TTC549 (cell line): Measurements from ENCODE around the gene OR8H1.

Experiments used
- FAIRE-seq: peaks from 2 replicates; lab custom pipeline; 2012; peaks lifted over from hg19 to GRCh38; lab: Jason Lieb, UNC

OR8H1 gene, protein sequence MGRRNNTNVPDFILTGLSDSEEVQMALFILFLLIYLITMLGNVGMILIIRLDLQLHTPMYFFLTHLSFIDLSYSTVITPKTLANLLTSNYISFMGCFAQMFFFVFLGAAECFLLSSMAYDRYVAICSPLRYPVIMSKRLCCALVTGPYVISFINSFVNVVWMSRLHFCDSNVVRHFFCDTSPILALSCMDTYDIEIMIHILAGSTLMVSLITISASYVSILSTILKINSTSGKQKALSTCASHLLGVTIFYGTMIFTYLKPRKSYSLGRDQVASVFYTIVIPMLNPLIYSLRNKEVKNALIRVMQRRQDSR

DNA sequence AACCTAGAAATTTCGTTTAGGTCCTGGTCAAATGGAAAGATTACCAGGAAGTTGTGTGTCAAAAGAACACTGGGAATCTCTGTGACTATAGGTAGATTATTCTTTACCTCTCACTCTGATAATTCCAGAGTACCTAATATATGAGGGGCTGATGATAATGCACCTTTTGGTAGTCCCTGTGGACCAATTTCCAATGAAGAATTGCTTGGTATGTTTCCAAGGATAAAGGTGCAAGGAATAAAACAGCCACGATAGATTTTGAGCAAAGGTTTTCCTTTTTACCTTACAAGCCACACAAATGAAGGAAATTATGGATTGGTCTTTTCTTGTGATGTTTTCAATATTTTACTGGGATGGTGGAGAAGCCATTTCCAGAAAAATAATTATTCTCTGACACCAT, at the start of gene OR8H1:
OR8H1 (minus strand) TSS at position 101 of the 400 bp plus-strand sequence. CDS start 1,192 bp downstream, outside the sequence.
- FAIRE-seq: no peak

DNA sequence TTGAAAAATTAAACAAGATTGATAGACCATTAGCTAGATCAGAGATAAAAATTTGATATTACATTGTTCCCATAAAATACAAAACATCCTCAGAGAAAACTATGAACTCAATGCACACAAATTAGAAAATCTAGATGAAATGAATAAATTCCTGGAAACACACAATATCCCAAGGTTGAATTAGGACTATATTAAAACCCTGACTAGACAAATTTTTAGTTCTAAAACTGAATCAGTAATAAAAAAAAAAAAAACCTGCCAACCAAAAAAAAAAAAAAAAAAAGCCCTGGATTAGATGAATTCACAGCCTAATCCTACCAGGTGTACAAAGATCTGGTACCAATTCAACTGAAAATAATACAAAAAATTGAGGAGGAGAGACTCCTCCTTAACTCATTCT, 48.2 kb upstream of the OR8H1 start:
- no peak for FAIRE-seq

DNA sequence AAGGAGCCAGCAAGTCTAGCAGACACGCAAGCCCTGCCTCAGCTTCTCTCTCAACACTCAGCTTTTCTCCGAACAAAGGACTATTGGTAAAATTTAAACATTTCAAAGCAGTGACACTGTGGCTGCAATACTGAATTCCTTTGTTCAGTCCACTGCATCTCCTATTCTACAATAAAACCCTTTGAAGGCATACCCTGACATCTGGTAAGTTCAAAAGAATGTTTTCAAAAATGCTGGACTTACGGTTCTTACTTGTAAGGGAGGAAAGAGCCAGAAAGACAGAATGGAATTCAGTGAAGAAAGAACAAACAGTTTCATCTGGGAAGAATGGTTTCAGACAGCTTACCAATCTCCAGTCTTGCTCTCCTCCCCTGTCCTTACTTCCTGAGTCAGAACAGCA, 41.1 kb upstream of the OR8H1 start:
- FAIRE-seq: no peak

DNA sequence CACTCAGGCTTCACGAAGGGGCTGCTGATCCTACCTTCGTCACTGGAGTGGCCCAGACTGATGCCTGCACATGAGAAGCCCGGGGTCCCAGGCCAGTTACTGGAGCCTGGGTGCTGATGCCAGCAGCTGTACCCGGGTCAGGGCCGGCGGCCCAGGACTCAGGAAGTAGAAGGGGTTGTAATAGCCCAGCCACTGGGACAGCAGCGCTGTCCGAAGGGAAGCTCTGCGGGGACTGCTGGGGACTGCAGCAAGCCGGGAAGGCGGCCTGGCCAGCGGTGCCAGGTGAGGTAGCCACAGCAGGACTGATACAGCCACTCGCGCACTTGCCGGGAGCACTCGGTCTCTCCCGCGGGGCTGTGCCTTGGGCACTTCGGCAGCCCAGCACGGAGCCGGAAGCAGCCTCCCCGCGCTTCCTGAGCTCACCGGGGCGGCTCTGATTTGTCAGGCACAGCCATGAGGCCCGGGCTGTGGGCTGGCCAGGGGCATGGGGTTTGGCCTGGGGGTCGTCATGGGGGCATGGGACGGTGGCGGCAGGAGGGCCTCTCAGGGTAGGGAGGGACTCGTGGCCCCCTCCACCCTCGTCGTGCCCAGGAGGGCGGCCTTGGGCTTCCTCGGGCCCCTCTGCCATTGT, 39.9 kb upstream of the OR8H1 start:
- FAIRE-seq: no peak

DNA sequence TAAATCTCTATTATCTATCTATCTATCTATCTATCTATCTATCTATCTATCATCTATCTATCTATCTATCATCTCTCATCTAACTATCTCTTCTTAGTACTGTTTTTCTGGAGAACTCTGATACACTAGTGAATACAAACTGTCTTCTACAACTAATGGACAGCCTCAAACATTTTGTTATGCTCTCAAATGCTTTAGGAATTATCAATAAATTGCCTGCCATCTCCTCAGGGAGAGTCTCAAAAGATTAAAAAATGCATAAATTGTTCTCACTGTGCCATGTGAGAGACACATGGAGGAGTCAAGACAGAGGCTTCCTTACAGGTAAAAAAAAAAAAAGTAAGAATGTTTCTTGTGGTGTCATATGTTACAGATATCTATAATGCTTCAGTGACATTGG, 22.8 kb upstream of the OR8H1 start, which contains the start of gene OR8K3:
OR8K3 (plus strand) TSS at position 301 of the 400 bp plus-strand sequence. CDS start 3,163 bp downstream, outside the sequence.
- FAIRE-seq: no peak

DNA sequence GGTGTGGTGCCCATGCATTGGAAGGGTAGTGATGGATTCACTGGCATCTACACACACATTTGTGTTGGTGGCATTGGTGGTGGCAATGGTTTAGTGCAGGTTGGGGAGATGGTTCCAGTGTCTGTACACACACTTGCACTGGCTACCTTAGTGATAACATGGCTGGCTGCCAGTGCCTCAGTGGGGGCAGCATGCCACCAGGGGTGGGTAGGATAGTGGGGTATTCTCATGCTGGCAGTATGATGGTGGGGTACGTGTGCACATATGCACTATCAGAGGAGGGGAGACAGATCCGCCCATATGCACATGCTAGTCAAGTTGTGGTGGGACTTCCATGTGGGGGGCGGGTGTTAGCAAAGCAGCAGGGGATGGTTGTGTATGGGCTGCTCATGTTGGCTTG, 15.8 kb upstream of the OR8H1 start:
- no peak for FAIRE-seq

DNA sequence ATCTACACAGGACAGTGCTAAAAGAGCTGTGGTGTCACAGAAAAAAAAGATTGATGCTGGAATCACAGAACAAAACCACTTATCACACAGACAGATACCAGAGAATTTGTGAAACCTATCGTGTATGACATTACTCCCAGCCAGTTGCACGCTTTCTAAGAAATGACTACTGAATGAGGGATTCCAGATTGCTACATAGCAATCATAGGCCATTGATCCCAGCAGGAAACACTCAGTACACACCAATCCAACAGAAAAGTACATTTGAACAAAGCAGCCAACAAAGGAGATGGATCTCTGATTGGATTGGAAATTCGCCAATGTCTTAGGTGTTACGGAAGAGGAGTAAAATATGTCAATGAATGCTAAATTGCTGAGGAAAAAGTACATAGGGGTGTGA, 4.8 kb upstream of the OR8H1 start:
- FAIRE-seq: no peak

DNA sequence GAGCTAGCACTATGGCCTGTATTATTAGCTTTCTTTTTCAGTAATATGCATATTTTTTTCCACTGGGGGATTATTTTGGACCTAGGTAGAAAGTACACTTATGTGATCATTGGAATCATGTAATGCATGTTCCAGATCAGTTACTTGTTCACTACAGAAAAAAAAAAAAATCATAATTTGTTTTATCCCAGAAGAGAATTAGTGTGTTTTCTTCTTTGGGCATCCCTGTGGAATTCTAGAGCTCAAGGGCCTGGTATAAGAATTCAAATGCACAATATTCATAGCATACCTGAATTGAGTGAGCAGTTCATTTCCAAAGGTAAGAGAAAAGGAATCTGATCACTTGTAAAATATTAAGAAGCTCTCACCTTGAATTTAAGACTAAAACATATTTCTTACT, 18.2 kb downstream of the OR8H1 start, which contains the start of gene OR5T1:
OR5T1 (plus strand) TSS at position 301 of the 400 bp plus-strand sequence. CDS start 1,485 bp downstream, outside the sequence.
- no peak for FAIRE-seq

DNA sequence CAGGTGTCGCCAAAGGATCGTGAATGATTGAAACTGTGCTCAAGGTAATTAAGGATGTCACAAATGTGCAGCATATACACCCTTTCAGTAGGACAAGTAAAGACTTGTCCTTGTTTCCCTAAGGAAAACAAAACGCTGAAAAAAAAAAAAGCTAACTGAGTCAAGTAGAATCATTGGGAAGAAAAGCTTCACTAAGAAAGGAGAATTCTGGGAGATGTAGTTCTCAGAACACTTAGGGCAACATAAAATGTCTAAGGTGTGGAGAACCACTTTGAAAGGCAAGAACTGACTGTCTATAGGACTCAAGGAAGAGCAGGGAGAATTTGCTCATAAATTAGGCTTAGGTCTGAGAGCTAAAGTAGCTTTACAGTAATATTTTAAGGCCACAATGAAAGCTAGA, 21.0 kb downstream of the OR8H1 start:
- no peak for FAIRE-seq

DNA sequence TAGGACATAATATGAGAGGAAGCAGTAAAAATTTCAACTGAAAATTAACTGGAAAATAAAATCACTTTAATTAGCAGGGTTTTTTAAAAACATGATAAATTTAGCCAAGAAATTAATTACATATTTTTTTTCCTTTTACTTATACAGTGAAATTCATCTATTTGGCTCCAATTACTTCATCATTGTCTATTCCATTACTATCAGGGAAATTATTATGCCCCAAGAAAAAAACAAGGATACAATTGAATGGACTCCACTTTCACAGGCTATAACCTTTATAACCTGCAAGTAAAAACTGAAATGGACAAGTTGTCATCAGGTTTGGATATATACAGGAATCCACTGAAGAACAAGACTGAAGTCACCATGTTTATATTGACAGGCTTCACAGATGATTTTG, 40.1 kb downstream of the OR8H1 start, which contains the start of gene OR5T3:
OR5T3 (plus strand) TSS at position 301 of the 400 bp plus-strand sequence; CDS start at position 301, 0 bp downstream.
- FAIRE-seq: no peak
